Measurements from ENCODE around the gene TBC1D22A. TPM values are rescaled to one million over a fixed set of nuclear protein-coding genes. Genes with fewer than 3 reads are reported as not detected.

TBC1D22A gene
- total RNA-seq, 1 donor from 2014 or later = 87.8 TPM

GRCh38 chr22:46734830-46735453 is 27.5 kb upstream of the TBC1D22A start:
- intact Hi-C loops (cut with DNase I) = loop anchor here (5.0 kb wide), 1 partner anchor 67 kb away; no protein-coding TSS in a partner anchor

DNA sequence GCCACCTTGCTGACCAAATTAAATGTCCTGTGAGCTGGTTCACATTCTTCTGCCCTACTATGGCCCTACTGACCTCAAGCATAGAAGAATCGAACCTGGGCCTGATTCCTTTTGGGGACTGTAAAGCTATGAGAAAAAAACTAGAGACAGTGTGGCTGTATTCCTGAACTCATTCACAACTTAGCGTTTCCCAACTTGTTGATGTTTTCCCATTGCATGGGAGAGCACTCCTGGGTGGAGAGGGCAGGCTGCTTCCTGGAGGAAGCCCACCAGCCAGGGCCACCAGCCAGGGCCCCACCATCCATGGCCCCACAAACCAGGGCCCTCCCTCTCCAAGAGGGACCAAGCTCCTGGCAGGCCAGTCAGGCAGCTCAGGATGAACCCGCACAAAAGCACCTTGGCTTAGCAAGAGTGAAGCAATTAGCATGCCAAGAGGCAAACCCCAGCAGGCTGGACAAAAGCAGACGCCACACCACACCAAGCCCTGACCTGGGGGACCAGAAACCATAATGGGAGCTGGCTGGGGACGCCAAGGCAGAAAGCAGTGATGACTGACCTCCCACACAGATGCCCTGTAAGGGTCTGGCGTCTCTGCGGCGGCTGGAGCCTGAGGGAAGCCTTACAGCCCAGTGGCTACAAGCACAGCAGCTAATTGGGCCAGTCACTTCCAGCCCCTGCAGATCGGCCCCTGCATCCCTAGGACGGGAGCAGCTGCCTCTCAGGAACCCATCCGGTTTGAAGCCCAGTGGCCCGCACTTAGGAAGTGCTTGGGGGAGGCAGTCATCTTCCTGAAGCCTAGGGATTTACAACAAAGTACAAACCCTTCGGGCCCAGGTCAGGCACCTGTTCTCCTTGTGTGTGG is 26.5 kb upstream of the TBC1D22A start:
- Histone ChIP-seq H3K9me3 (no peaks in the 10 kb centered on the region), H3K36me3 (peaks cover 0 to 2% of the 10 kb centered on the region in 2 donors), H3K4me3 (peak overlapping the region in 1 of 2 donors; percentile 88), H3K27ac (peak overlapping the region; percentile 48 to 51), H3K27me3 (no peaks in the 10 kb centered on the region), H3K4me1 (peaks cover 5 to 36% of the 10 kb centered on the region in 2 donors)
- intact Hi-C loops (cut with DNase I) = loop anchor here (5.0 kb wide), 1 partner anchor 66 kb away; no protein-coding TSS in a partner anchor
- TF ChIP-seq, protein P1, sequence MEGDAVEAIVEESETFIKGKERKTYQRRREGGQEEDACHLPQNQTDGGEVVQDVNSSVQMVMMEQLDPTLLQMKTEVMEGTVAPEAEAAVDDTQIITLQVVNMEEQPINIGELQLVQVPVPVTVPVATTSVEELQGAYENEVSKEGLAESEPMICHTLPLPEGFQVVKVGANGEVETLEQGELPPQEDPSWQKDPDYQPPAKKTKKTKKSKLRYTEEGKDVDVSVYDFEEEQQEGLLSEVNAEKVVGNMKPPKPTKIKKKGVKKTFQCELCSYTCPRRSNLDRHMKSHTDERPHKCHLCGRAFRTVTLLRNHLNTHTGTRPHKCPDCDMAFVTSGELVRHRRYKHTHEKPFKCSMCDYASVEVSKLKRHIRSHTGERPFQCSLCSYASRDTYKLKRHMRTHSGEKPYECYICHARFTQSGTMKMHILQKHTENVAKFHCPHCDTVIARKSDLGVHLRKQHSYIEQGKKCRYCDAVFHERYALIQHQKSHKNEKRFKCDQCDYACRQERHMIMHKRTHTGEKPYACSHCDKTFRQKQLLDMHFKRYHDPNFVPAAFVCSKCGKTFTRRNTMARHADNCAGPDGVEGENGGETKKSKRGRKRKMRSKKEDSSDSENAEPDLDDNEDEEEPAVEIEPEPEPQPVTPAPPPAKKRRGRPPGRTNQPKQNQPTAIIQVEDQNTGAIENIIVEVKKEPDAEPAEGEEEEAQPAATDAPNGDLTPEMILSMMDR (IDR thresholded peaks at IDR 0.05) = no peak
- DNase-seq (ENCODE audit: low spot score in 2 of 2) = no peak

More at GRCh38 chr22:46734830-46735453, 27.5 kb upstream of the TBC1D22A start:
- TF ChIP-seq, protein P1 (IDR thresholded peaks at IDR 0.05) = no peak
- no peak overlapping the region for H3K4me3 ChIP-seq
- H3K36me3 ChIP-seq = peaks cover 0 to 4% of the 10 kb centered on the region in 2 donors
- no peaks in the 10 kb centered on the region for H3K27me3 ChIP-seq
- H3K27ac ChIP-seq = peak overlapping the region; percentile 48 to 51
- peaks cover 5 to 36% of the 10 kb centered on the region in 2 donors for H3K4me1 ChIP-seq
- no peak for DNase-seq (ENCODE audit: low spot score in 2 of 2)
- no peaks in the 10 kb centered on the region for H3K9me3 ChIP-seq

GRCh38 chr22:46736705-46737104 is 25.7 kb upstream of the TBC1D22A start:
- peak overlapping the region; percentile 51 to 93 for H3K27ac ChIP-seq

GRCh38 chr22:46737105-46737975 is 25.1 kb upstream of the TBC1D22A start:
- TF ChIP-seq, protein P1 (IDR thresholded peaks at IDR 0.05) = no peak
- peaks cover 5 to 36% of the 10 kb centered on the region in 2 donors for H3K4me1 ChIP-seq
- intact Hi-C loops (cut with DNase I) = loop anchor here (5.0 kb wide), 1 partner anchor 65 kb away; no protein-coding TSS in a partner anchor
- no peaks in the 10 kb centered on the region for H3K36me3 ChIP-seq
- no peaks in the 10 kb centered on the region for H3K27me3 ChIP-seq
- peak overlapping the region; percentile 88 to 99 for H3K4me3 ChIP-seq
- peak overlapping the region; percentile 92 to 93 for H3K27ac ChIP-seq
- H3K9me3 ChIP-seq = no peaks in the 10 kb centered on the region
- no peak for DNase-seq (ENCODE audit: low spot score in 2 of 2)

More at GRCh38 chr22:46736705-46737104, 25.7 kb upstream of the TBC1D22A start:
- Histone ChIP-seq H3K4me3 (peak overlapping the region; percentile 88 to 99), H3K36me3 (no peaks in the 10 kb centered on the region), H3K4me1 (peaks cover 5 to 36% of the 10 kb centered on the region in 2 donors), H3K9me3 (no peaks in the 10 kb centered on the region), H3K27me3 (no peaks in the 10 kb centered on the region)
- intact Hi-C loops (cut with DNase I) = loop anchor here (5.0 kb wide), 1 partner anchor 66 kb away; no protein-coding TSS in a partner anchor
- DNase-seq (ENCODE audit: low spot score in 2 of 2) = no peak
- TF ChIP-seq, protein P1 (IDR thresholded peaks at IDR 0.05) = no peak

Measured in ascending aorta (tissue), 2 donors.